Stomach (tissue), 9 donors: ENCODE results near the gene ZGPAT. TPM values are rescaled to one million over a fixed set of nuclear protein-coding genes. Genes with fewer than 3 reads are reported as not detected.

Source experiments
- DNase-seq, 2 donors: peaks; one replicate each; pipeline versions ENCODE4 v3.0.0 to v3.0.0-alpha.2; 2013 to 2019
- H3K27ac ChIP-seq, 5 donors: fragments of 200-600 bp in 4 of 5; sonication (generic) in 4 of 5; one replicate each; pipeline ENCODE4 v1.5.1; 2013 to 2019; ENCODE audit warnings: mild to moderate bottlenecking in 1 of 5, moderate library complexity in 1 of 5
- H3K27me3 ChIP-seq, 3 donors: fragments of 200-600 bp; sonication (generic); one replicate each; pipeline ENCODE4 v1.5.1; 2017 to 2019; ENCODE audit warnings: mixed run types in 1 of 3
- H3K36me3 ChIP-seq, 4 donors: fragments of 200-600 bp; sonication (generic); 1 replicate in 3 of 4; 2 replicates in 1 of 4; pipeline ENCODE4 v1.5.1; 2016 to 2019
- H3K4me1 ChIP-seq, 4 donors: fragments of 200-600 bp; sonication (generic); one replicate each; pipeline ENCODE4 v1.5.1; 2016 to 2019
- H3K4me3 ChIP-seq, 4 donors: fragments of 200-600 bp; sonication (generic) in 3 of 4; one replicate each; pipeline ENCODE4 v1.5.1; 2016 to 2019; ENCODE audit warnings: mild to moderate bottlenecking in 1 of 4
- H3K9me3 ChIP-seq, 4 donors: fragments of 200-600 bp; sonication (generic); one replicate each; pipeline ENCODE4 v1.5.1; 2016 to 2019
- CTCF ChIP-seq, 7 experiments: fragments of 450-650 bp in 4 of 7; fragments of 200-600 bp in 3 of 7; sonication (generic) in 3 of 7; IDR thresholded peaks; one replicate each; pipeline ENCODE4 v1.5.1; 2016 to 2019; ENCODE audit warnings: antibody characterized with exemption in 7 of 7, control low read depth in 2 of 7, mild to moderate bottlenecking in 1 of 7
- EP300 ChIP-seq: sonication (generic); formaldehyde crosslinking; IDR thresholded peaks from one replicate; pipeline ENCODE4 v1.6.1; 2017; ENCODE audit warnings: antibody characterized with exemption
- POLR2A ChIP-seq, 4 donors: fragments of 450-650 bp; IDR thresholded peaks; one replicate each; pipeline ENCODE4 v1.6.1; 2016; ENCODE audit warnings: antibody characterized with exemption in 4 of 4, control low read depth in 2 of 4, mild to moderate bottlenecking in 1 of 4, moderate library complexity in 1 of 4
- POLR2AphosphoS5 ChIP-seq, 3 donors: sonication (generic); formaldehyde crosslinking; IDR thresholded peaks; one replicate each; pipeline ENCODE4 v1.6.1; 2016; ENCODE audit warnings: antibody characterized with exemption in 3 of 3
- whole genome bisulfite sequencing, 5 donors: extraction: QIAGEN DNeasy Blood & Tissue Kit in 3 of 5; methylation state at CpG; one replicate each; pipeline versions ENCODE4 v1.1.5 to v1.1.7; 2013 to 2018; 5-methylcytosine and 5-hydroxymethylcytosine counted together
- intact Hi-C: fragments of 100-400 bp; cut with DNase I; formaldehyde crosslinking; loops from one replicate; pipeline ENCODE4 v1.15.1; 2023; ENCODE audit warnings: low total_unique reads
- polyA plus RNA-seq, 3 donors: library from polyadenylated mRNA; stranded (reverse); fragments of 200-250 nt; gene quantifications; one replicate each; pipeline ENCODE4 v1.2.3, GENCODE V29; 2013
- total RNA-seq, 5 donors: library from RNA; depleted of rRNA; stranded (reverse); fragments of >200 nt; gene quantifications; one replicate each; pipeline versions ENCODE4 v1.1.0 to v1.2.3, GENCODE V29; 2014 to 2016
- donor health status: healthy with polysubstance abuse.
- donor health status: Bipolar disorder and iron deficiency.
- donor health status: healthy.

Gene ZGPAT
- total and polyA plus RNA-seq, 8 donors = 12.3 to 49.6 (median 38.5) TPM

GRCh38 chr20:63706027-63706695, 1.7 kb upstream of the ZGPAT start:
- H3K4me1 ChIP-seq = peaks cover 25 to 49% (median 38%) of the 10 kb centered on the region in 4 donors
- WGBS, 5 donors = 75 to 82% (median 78%) methylated on average over 9 to 12 of the region's 12 CpGs
- TF ChIP-seq POLR2AphosphoS5 (IDR thresholded peaks at IDR 0.05) (no peak), EP300 (no peak), POLR2A (IDR thresholded peaks at IDR 0.05) (no peak), CTCF (IDR thresholded peaks at IDR 0.05) (no peak)
- no peaks in the 10 kb centered on the region for H3K9me3 ChIP-seq
- H3K4me3 ChIP-seq = peak overlapping the region; percentile 93 to 98 (median 94)
- H3K36me3 ChIP-seq = peaks cover 27 to 73% (median 59%) of the 10 kb centered on the region in 4 donors
- no peak for DNase-seq
- no peaks in the 10 kb centered on the region for H3K27me3 ChIP-seq
- intact Hi-C loops = no loop called here
- peak overlapping the region in 4 of 5 donors; percentile 89 to 96 (median 94) for H3K27ac ChIP-seq

GRCh38 chr20:63706852-63707557, 834 bp upstream of the ZGPAT start:
- Histone ChIP-seq H3K27me3 (no peaks in the 10 kb centered on the region), H3K9me3 (no peaks in the 10 kb centered on the region), H3K27ac (peak overlapping the region; percentile 88 to 96 (median 91)), H3K4me3 (peak overlapping the region; percentile 93 to 98 (median 94)), H3K36me3 (peaks cover 33 to 76% (median 67%) of the 10 kb centered on the region in 4 donors), H3K4me1 (peaks cover 25 to 51% (median 40%) of the 10 kb centered on the region in 4 donors)
- intact Hi-C loops = no loop called here
- TF ChIP-seq POLR2A (IDR thresholded peaks at IDR 0.05) = no peak
- TF ChIP-seq POLR2AphosphoS5 (IDR thresholded peaks at IDR 0.05) = no peak
- no peak for TF ChIP-seq CTCF (IDR thresholded peaks at IDR 0.05)
- 2 to 4% (median 2%) methylated on average over 38 to 56 of the region's 56 CpGs for WGBS, 5 donors
- peak in 1 of 2 donors; percentile 73 for DNase-seq

DNA sequence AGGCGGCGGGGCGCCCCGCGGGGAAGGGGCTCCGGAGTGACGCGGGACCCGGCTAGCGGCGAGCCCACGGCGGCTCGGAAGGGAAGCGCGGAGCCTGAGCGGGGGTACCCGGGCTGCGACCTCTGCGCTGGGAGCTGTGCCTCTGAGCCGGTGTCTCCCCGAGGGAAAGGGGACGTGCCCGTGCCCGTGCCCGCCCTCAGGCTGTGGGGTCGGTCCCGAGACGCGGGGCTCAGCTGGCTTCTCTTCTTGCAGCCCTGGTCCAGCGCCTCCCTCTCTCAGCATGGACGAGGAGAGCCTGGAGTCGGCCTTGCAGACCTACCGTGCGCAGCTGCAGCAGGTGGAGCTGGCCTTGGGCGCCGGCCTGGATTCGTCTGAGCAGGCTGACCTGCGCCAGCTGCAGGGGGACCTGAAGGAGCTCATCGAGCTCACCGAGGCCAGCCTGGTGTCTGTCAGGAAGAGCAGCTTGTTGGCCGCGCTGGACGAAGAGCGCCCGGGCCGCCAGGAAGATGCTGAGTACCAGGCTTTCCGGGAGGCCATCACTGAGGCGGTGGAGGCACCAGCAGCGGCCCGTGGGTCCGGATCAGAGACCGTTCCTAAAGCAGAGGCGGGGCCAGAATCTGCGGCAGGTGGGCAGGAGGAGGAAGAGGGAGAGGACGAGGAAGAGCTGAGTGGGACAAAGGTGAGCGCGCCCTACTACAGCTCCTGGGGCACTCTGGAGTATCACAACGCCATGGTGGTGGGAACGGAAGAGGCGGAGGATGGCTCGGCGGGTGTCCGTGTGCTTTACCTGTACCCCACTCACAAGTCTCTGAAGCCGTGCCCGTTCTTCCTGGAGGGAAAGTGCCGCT, 686 bp downstream of the ZGPAT start:
- WGBS, 5 donors = 18 to 54% (median 20%) methylated on average over 23 to 66 of the region's 67 CpGs
- H3K9me3 ChIP-seq = no peaks in the 10 kb centered on the region
- TF ChIP-seq CTCF (IDR thresholded peaks at IDR 0.05) (no peak), EP300 (no peak), POLR2A (IDR thresholded peaks at IDR 0.05) (no peak), POLR2AphosphoS5 (IDR thresholded peaks at IDR 0.05) (no peak)
- H3K4me1 ChIP-seq = peaks cover 25 to 51% (median 40%) of the 10 kb centered on the region in 4 donors
- H3K4me3 ChIP-seq = peak overlapping the region; percentile 93 to 98 (median 94)
- intact Hi-C loops = no loop called here
- DNase-seq = peak in 1 of 2 donors; percentile 40
- H3K27me3 ChIP-seq = no peaks in the 10 kb centered on the region
- peak overlapping the region; percentile 88 to 96 (median 91) for H3K27ac ChIP-seq
- H3K36me3 ChIP-seq = peaks cover 33 to 79% (median 78%) of the 10 kb centered on the region in 4 donors

DNA sequence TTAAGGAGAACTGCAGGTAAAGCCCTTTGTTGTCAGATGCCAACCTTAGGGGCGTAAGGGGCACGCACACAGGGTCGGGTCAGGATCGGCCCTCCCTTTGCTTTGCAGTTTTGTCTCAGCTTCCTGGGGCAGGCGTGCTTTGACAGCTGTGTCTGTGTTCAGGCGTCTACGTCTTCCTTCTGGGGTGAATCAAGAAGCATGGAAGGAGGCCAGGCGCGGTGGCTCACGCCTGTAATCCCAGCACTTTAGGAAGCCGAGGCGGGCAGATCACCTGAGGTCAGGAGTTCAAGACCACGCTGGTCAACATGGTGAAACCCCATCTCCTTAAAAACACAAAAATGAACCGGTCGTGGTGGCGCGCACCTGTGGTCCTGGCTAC, 1.3 kb downstream of the ZGPAT start:
- no peaks in the 10 kb centered on the region for H3K9me3 ChIP-seq
- H3K4me3 ChIP-seq = peak overlapping the region; percentile 93 to 98 (median 94)
- H3K4me1 ChIP-seq = peaks cover 25 to 54% (median 41%) of the 10 kb centered on the region in 4 donors
- peaks cover 33 to 79% (median 77%) of the 10 kb centered on the region in 4 donors for H3K36me3 ChIP-seq
- no peak for DNase-seq
- H3K27ac ChIP-seq = peak overlapping the region in 1 of 5 donors; percentile 96
- TF ChIP-seq POLR2AphosphoS5 (IDR thresholded peaks at IDR 0.05) (no peak), EP300 (no peak), POLR2A (IDR thresholded peaks at IDR 0.05) (no peak), CTCF (IDR thresholded peaks at IDR 0.05) (no peak)
- 87 to 93% (median 92%) methylated on average over 17 of the region's 17 CpGs for WGBS, 5 donors
- H3K27me3 ChIP-seq = no peaks in the 10 kb centered on the region
- intact Hi-C loops = no loop called here
